GM21390 (cell line): ENCODE data around the gene PF4V1.

Experiments used
- ATAC-seq: cut with Tn5 transposase; IDR thresholded peaks from one replicate; pipeline ENCODE4 v1.9.1; 2021; ENCODE audit not compliant: unreplicated experiment

The PF4V1 gene

DNA sequence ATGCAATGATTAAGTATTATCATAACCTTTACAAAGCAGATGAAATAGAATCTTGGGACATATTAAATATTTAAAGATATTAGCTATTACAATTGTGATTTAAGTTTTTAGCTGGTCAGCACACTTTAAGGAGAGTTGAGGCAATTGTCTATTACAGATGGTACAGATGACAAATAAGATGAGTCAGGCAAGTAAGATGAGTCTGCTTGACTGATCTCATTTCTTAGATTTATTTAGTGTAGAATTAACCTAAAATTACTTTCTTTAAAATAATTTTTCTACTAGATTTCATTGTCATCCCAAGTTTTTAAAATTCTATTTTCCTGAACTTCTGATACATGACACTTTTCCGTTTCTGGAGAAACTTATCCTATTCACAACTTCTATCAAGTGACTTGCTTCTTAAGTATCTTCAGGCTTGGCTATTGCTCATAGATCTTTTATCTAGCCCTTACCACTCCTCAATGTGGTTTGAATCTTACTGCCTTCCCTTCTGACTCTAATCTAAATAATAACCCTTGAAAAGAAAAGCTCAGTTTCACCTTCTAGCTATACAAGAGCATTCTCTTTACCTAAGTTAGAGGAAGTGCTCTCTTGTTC, 49.0 kb downstream of the PF4V1 start:
- ATAC-seq: no peak

DNA sequence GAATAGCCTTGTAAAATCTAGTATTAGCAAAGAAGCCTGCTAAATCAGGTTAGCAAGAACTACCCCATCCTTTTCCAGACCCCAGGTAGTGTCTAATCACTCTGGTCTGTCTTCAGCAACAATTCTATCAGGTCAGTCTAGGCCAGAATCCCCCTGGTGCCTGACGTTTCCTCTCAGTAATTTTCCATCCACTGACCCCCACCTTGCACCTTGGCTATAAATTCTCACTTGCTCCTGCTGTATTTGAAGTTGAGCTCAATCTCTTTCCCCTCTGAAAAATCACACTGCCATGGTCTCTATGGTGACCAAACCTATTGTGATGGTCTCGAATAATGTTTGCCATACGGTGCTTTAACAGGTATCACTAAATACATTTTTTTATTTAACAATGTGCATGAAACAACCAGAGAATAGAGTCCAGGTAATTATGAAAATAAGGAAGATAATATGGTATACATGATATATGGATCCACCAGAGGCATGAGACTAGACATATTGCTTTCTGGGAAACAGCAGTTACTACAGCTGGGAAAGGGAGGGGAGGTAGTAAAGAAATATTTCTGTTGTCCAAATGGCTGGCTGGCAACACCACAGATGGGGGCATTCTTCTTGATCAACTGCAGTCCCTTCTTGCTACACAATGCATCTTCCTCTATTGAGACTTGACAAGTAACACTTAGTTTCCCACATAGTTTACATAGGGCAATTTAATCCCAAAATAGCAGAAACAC, 49.9 kb downstream of the PF4V1 start:
- no peak for ATAC-seq
